Neural cell (in vitro differentiated cells): ENCODE data around the gene DCP1A. TPM values are rescaled to one million over a fixed set of nuclear protein-coding genes. Genes with fewer than 3 reads are reported as not detected.

Experiments used
- polyA plus RNA-seq: library from polyadenylated mRNA; depleted of rRNA; stranded (reverse); fragments of >200 nt; gene quantifications from 2 replicates; pipeline ENCODE4 v1.2.3, GENCODE V29; 2014
- small RNA-seq, 3 experiments: library from RNA; depleted of rRNA; stranded (forward); fragments of <200 nt; gene quantifications; one replicate each; pipeline ENCODE3, GENCODE V24; 2012

Gene DCP1A
- polyA plus RNA-seq, 1 donor from 2014 or later: 12.5 TPM

Small RNAs within 50 kb of the gene (small RNA-seq; reads per million reads assigned to genes)
- gene RF00019 (0 to 1.2 (median 0) reads per million in 3 experiments), gene RF00212 (0 reads per million in 3 experiments), gene RF00568 (0 to 0.03 (median 0) reads per million in 3 experiments)

Other genes with a start within 250 kb of the DCP1A start
- 6.1 and 10.2 TPM in 2 replicates for gene RFT1, start 217.1 kb downstream of the DCP1A start, polyA plus RNA-seq
- not detected in 2 replicates for gene PRKCD, start 186.3 kb downstream of the DCP1A start, polyA plus RNA-seq
- 194 and 246 TPM in 2 replicates for gene TKT, start 91.5 kb downstream of the DCP1A start, polyA plus RNA-seq
- gene CACNA1D, start 147.1 kb upstream of the DCP1A start, polyA plus RNA-seq: 22.5 and 24.9 TPM in 2 replicates